K562 (cell line): ENCODE measurements around the gene TSTD1. TPM values are rescaled to one million over a fixed set of nuclear protein-coding genes. Genes with fewer than 3 reads are reported as not detected.

Experiments used
- HDAC6 ChIP-seq: IDR thresholded peaks from 2 replicates; pipeline ENCODE4 v1.6.1; 2012; ENCODE audit warnings: low read depth, mild to moderate bottlenecking, control low read depth, inconsistent platforms, low read length, moderate library complexity
- HMG20A ChIP-seq: fragments of 450-650 bp; formaldehyde crosslinking; conservative IDR thresholded peaks from 2 replicates; pipeline ENCODE4 v1.4.0; 2020; ENCODE audit warnings: mild to moderate bottlenecking, mixed read lengths
- JUND ChIP-seq, 2 experiments: IDR thresholded peaks; 2 replicates in 1 of 2; 3 replicates in 1 of 2; pipeline ENCODE4 v1.6.1; 2011; ENCODE audit warnings: borderline replicate concordance in 2 of 2, low read depth in 2 of 2, low read length in 2 of 2, improper control_type of control experiment in 1 of 2, missing biosample characterization in 1 of 2, missing genetic modification characterization in 1 of 2, missing genetic modification reagents in 1 of 2
- L3MBTL2 ChIP-seq: fragments of 450-650 bp; IDR thresholded peaks from 2 replicates; pipeline ENCODE4 v1.6.1; 2016; ENCODE audit warnings: mild to moderate bottlenecking, moderate library complexity
- MXD1 ChIP-seq: fragments of 250-450 bp; sonication (Bioruptor Pico); IDR thresholded peaks from 2 replicates; pipeline ENCODE4 v1.8.0; 2021; ENCODE audit warnings: borderline replicate concordance, mild to moderate bottlenecking, moderate library complexity; ENCODE audit not compliant: poor library complexity, severe bottlenecking
- PURB ChIP-seq: sonication (generic); formaldehyde crosslinking; IDR thresholded peaks from 2 replicates; pipeline ENCODE4 v1.9.0; 2021; ENCODE audit warnings: low read depth, mild to moderate bottlenecking, missing genetic modification reagents
- SMARCE1 ChIP-seq: fragments of 450-650 bp; IDR thresholded peaks from 2 replicates; pipeline ENCODE4 v1.7.1; 2016; ENCODE audit warnings: mild to moderate bottlenecking
- STAG1 ChIP-seq: sonication (generic); formaldehyde crosslinking; IDR thresholded peaks from 2 replicates; pipeline ENCODE4 v1.5.0; 2020; ENCODE audit warnings: missing genetic modification reagents, borderline replicate concordance
- TBP ChIP-seq: optimal IDR thresholded peaks from 2 replicates; pipeline ENCODE3; 2011; ENCODE audit warnings: low read depth, low read length, improper control_type of control experiment
- ZNF561 ChIP-seq: fragments of 450-650 bp; formaldehyde crosslinking; conservative IDR thresholded peaks from 2 replicates; pipeline ENCODE4 v1.4.0; 2020; ENCODE audit warnings: mild to moderate bottlenecking, moderate library complexity
- ZNF75A ChIP-seq: fragments of 450-650 bp; formaldehyde crosslinking; IDR thresholded peaks from 2 replicates; pipeline ENCODE4 v1.4.0; 2020; ENCODE audit warnings: mild to moderate bottlenecking
- polyA plus RNA-seq, 8 experiments: library from polyadenylated mRNA; depleted of rRNA in 4 of 8; stranded (reverse) in 5 of 8; unstranded in 3 of 8; fragments of >200 nt; fragmentation: Nextera tagmentation in 2 of 8; fragmentation: Illumina TruSeq in 1 of 8; extraction: Ambion mirVana in 2 of 8; extraction: Trizol in 1 of 8; gene quantifications; 2 replicates each; pipeline versions ENCODE4 v1.2.1 to v1.2.3, GENCODE V29; 2011 to 2014; ENCODE audit warnings: inconsistent platforms in 1 of 8, missing spikeins in 1 of 8
- total RNA-seq, 7 experiments: library from RNA; depleted of rRNA in 6 of 7; stranded (reverse); fragments of >200 nt in 6 of 7; fragmentation: Illumina TruSeq in 2 of 7; extraction: Trizol in 2 of 7; gene quantifications; 2 replicates each; pipeline versions ENCODE4 v1.2.1 to v1.2.3, GENCODE V29; 2011 to 2021; ENCODE audit warnings: low replicate concordance in 1 of 7
- TF ChIP-seq, protein P1 (sequence below): fragments of 250-450 bp; sonication (Bioruptor Pico); IDR thresholded peaks from 2 replicates; pipeline ENCODE4 v1.8.0; 2022; ENCODE audit warnings: inconsistent platforms, mild to moderate bottlenecking, moderate library complexity, borderline replicate concordance
- TF ChIP-seq, protein P2 (sequence below), 2 experiments: fragments of 450-650 bp; conservative IDR thresholded peaks; 2 replicates each; pipeline ENCODE4 v1.6.1; 2017; ENCODE audit warnings: mild to moderate bottlenecking in 2 of 2, moderate library complexity in 2 of 2

Gene TSTD1
- total and polyA plus RNA-seq, 9 of the 15 experiments (the other 6 are each of a cell fraction or from before 2014, with no cell fraction given) = 0.23 to 0.53 TPM; not detected in 7

GRCh38 chr1:161021165-161021969 lies 17.4 kb downstream of the TSTD1 start (continued):
- TF ChIP-seq, protein P1, sequence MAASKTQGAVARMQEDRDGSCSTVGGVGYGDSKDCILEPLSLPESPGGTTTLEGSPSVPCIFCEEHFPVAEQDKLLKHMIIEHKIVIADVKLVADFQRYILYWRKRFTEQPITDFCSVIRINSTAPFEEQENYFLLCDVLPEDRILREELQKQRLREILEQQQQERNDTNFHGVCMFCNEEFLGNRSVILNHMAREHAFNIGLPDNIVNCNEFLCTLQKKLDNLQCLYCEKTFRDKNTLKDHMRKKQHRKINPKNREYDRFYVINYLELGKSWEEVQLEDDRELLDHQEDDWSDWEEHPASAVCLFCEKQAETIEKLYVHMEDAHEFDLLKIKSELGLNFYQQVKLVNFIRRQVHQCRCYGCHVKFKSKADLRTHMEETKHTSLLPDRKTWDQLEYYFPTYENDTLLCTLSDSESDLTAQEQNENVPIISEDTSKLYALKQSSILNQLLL (CRISPR knock-in tag) = no peak
- peak; percentile 76 for TF ChIP-seq L3MBTL2
- TF ChIP-seq, protein P2, sequence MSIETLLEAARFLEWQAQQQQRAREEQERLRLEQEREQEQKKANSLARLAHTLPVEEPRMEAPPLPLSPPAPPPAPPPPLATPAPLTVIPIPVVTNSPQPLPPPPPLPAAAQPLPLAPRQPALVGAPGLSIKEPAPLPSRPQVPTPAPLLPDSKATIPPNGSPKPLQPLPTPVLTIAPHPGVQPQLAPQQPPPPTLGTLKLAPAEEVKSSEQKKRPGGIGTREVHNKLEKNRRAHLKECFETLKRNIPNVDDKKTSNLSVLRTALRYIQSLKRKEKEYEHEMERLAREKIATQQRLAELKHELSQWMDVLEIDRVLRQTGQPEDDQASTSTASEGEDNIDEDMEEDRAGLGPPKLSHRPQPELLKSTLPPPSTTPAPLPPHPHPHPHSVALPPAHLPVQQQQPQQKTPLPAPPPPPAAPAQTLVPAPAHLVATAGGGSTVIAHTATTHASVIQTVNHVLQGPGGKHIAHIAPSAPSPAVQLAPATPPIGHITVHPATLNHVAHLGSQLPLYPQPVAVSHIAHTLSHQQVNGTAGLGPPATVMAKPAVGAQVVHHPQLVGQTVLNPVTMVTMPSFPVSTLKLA (conservative IDR thresholded peaks at IDR 0.05) = 0 out of 4 replicates have a peak, but pooled peaks of 1 of the 2 experiments have one; percentile 42
- 0 out of 2 replicates have a peak, but pooled peaks have one; percentile 39 for TF ChIP-seq SMARCE1
- TF ChIP-seq TBP = peak; percentile 64
- no peak for TF ChIP-seq ZNF561 (CRISPR knock-in tag)
- TF ChIP-seq HMG20A (CRISPR knock-in tag) = no peak
- no peak for TF ChIP-seq ZNF75A
- TF ChIP-seq JUND (IDR thresholded peaks at IDR 0.05; ENCODE audit: borderline replicate concordance, low read depth, low read length) = peak; percentile 48
- TF ChIP-seq JUND (tag; IDR thresholded peaks at IDR 0.05; ENCODE audit: borderline replicate concordance, low read depth, low read length) = no peak; the same call in 1 of the 3 replicates
- TF ChIP-seq MXD1 (CRISPR knock-in tag) = no peak
- no peak for TF ChIP-seq HDAC6
- no peak for TF ChIP-seq PURB (CRISPR knock-in tag)
- no peak for TF ChIP-seq STAG1 (CRISPR knock-in tag)
